H4 (cell line): ENCODE data around the gene ZFYVE27. TPM values are rescaled to one million over a fixed set of nuclear protein-coding genes. Genes with fewer than 3 reads are reported as not detected.

ENCODE experiments used
- DNase-seq: peaks from one replicate; pipeline ENCODE4 v3.0.0-alpha.2; 2015; ENCODE audit warnings: low spot score
- total RNA-seq: library from RNA; depleted of rRNA; stranded (reverse); fragments of >200 nt; shearing (Covaris generic); gene quantifications from 2 replicates; pipeline ENCODE4 v1.2.3, GENCODE V29; 2014

Gene ZFYVE27
- total RNA-seq, 1 experiment from 2014 or later = 13.1 TPM

GRCh38 chr10:97744405-97745035, 7.6 kb downstream of the ZFYVE27 start:
- DNase-seq = no peak

DNA sequence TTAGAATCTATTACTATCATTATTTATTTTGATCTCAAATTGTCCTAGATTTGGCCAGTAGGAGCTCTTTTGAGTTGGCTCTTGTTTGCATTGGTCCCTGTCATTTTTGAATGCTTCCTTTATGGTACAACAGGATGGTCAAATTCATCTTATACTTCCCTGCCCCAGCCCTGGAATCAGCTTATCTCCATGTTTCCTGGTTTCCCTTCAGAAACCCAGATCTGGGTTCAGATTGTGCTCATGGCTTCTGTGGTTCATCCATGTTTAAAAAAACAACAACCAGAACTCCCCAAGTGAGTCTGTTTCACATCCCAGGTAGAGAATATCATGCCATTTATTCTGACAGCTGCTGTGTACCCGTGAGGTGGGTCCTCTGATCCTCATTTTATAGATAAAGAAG, 10.6 kb downstream of the ZFYVE27 start:
- no peak for DNase-seq

DNA sequence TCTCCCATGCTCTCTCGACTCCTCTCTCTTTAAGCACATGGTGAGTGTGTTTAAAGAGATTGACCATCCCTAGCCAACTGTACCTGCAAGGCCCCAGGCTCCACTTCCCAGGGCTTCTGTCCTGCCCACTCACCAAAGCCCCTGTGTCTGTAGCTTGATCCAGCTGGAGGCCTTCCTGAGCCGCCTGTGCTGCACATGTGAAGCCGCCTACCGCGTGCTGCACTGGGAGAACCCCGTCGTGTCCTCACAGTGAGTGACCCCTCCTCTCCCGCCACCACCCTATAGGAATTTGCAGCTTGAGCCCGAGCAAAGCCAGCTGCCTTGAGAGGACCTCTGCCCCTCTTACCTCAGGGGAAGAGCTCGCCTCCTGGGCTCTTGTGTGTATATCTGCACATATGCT, 11.2 kb downstream of the ZFYVE27 start:
- no peak for DNase-seq

GRCh38 chr10:97752956-97753355, 16.0 kb downstream of the ZFYVE27 start:
- no peak for DNase-seq

GRCh38 chr10:97754726-97755125, 17.8 kb downstream of the ZFYVE27 start:
- no peak for DNase-seq

GRCh38 chr10:97755718-97756117, 18.8 kb downstream of the ZFYVE27 start:
- DNase-seq = no peak

GRCh38 chr10:97757471-97757870, 20.5 kb downstream of the ZFYVE27 start:
- no peak for DNase-seq

DNA sequence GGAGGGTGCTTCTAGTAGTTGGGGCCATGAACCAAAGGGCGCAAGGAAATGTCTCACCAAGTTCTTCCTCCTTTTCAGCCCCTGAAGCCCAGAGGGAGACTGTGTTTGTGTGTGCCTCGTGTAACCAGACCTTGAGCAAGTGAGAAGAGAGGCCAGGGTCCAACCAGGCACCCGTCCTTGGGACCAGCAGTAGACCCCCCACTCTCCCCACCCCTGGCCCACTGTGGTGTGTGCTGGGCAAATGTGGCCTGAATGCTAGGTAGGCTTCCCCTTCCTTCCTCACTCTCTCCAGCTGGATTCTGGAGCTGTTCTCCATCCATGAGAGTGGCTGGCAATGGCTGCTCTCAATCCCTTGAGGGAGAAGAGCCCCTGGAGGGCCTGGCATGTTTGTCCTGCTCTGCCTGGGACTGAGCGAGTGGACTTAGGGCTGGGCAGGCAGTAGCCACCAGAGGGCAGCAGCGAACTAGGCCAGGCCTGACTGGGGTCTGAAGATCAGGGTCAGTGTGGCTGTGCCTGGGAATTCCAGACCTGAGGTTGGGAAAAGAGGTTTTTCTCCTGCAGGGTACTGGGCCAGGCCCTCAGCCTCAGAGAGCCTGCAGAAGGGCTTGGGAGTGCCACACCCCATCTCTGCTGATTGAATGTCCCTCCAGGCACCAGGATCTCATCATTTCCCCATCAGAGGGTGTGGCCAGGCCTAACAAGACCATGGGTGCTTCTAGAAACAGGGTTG, 22.4 kb downstream of the ZFYVE27 start:
- peak; percentile 60 for DNase-seq

- DNase-seq = no peak
Measured at GRCh38 chr10:97759946-97760345, 23.0 kb downstream of the ZFYVE27 start.

DNA sequence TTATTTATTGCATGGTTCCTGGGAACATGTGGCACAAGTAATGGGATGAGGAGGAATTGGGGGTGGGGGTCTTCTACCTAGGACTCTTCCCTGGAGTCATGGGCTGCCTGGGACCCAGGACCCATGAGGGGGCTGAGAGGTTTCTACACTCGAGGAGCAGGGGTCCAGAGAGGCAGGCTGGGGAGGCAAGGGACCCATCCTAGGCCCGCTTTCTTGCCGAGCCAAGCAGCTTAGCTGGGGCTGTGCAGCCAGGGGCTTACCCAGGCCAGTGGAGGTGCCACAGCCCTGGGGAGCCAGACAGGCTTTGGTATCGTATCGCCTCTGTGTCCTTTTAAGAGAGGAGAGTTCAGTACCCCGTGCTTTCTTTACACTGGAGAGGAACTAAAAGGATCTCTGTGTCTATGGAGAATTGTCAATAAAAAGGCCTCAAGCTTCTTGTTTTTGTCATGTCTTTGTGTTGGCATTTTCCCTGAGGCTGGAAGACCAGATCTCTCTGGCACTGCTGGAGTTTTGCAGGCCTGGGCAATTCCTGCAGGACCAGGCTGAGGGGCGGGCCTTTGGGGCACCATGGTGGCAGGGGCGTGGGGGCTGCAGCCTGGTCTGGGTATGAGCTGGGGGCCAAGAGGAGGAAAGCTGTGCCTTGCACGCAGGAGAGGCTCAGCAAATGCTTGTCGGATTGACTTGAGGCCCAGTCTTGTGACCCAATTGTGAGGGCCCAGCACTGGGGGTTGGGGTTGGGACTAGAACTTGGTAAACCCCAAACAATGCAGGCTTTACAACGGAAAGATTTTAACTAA, 23.7 kb downstream of the ZFYVE27 start:
- no peak for DNase-seq

GRCh38 chr10:97761331-97761865, 24.5 kb downstream of the ZFYVE27 start:
- DNase-seq = no peak

DNA sequence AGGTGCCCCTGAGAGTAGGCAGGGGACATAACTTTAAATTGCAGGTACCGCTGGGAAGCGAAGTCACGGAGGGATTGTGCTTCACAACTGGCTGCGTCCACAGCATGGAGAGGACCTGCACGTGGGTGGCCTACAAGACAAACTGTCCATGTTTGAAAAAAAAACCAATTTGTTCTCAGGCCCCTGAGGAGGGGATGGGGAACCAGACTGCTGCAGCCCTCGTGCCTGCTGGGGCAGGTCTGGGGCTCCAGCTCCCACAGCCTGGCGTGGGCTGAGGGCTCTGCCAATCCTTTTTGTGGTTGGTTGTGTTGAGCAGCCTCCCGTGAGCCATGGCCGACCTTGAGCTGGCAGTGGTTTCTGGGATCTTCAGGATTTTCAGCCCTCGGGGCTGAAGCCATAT, 25.1 kb downstream of the ZFYVE27 start:
- DNase-seq = no peak

- DNase-seq = no peak
Measured at GRCh38 chr10:97762816-97763215, 25.9 kb downstream of the ZFYVE27 start.

- no peak for DNase-seq
Measured at GRCh38 chr10:97763411-97763810, 26.5 kb downstream of the ZFYVE27 start.

- no peak for DNase-seq
Measured at GRCh38 chr10:97763947-97764346, 27.0 kb downstream of the ZFYVE27 start.

- no peak for DNase-seq
Measured at GRCh38 chr10:97764519-97764931, 27.6 kb downstream of the ZFYVE27 start.

- DNase-seq = no peak
Measured at GRCh38 chr10:97765201-97765600, 28.3 kb downstream of the ZFYVE27 start.

- no peak for DNase-seq
Measured at GRCh38 chr10:97766106-97766810, 29.3 kb downstream of the ZFYVE27 start.

GRCh38 chr10:97766996-97767924, 30.3 kb downstream of the ZFYVE27 start:
- DNase-seq = no peak
